ENCODE data around the gene AGAP2. TPM values are rescaled to one million over a fixed set of nuclear protein-coding genes. Genes with fewer than 3 reads are reported as not detected.
A peak's percentile ranks its signal among the peaks of the same experiment; 100 is the strongest.

AGAP2 gene
- total RNA-seq, 1 donor from 2014 or later, result 2.1 TPM

DNA sequence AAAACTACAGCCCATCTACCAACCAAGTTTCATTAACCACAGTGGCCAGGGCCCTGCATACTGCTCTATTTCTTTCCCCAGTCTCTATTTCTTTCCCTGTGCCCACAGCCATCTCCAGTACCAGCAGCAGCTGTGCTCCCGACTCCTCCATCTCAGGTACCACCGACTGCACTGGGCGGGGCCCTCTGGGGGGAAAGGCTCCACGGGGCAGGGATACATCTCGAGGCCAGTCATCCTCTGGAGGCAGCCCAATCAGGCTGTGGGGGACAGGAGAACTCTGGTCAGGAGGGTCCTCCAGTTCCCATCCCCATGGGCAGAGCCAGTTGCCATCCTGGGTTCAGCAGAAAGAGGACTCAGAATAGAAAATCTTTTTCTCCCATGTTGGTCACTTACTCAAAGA lies 10.5 kb upstream of the AGAP2 start:
- no peak overlapping the region for H3K27ac ChIP-seq (ENCODE audit: low read depth, low read length)
- peaks cover 29 to 36% (median 33%) of the 10 kb centered on the region in 3 donors for H3K4me1 ChIP-seq (ENCODE audit: control insufficient read depth in 3 of 3, insufficient read depth in 3 of 3, low read length in 3 of 3)
- H3K36me3 ChIP-seq (ENCODE audit: control insufficient read depth in 3 of 3, insufficient read depth in 3 of 3, low read length in 3 of 3), result peaks cover 29 to 37% (median 35%) of the 10 kb centered on the region in 3 donors
- no peaks in the 10 kb centered on the region for H3K27me3 ChIP-seq (ENCODE audit: control insufficient read depth in 3 of 3, insufficient read depth in 3 of 3, low read length in 3 of 3)
- H3K4me3 ChIP-seq (ENCODE audit: low read length in 3 of 3), result no peak overlapping the region
- no peak overlapping the region for H3K9ac ChIP-seq (ENCODE audit: low read depth in 1 of 3, low read length in 3 of 3)
- no peaks in the 10 kb centered on the region for H3K9me3 ChIP-seq (ENCODE audit: control insufficient read depth in 3 of 3, low read length in 3 of 3)

DNA sequence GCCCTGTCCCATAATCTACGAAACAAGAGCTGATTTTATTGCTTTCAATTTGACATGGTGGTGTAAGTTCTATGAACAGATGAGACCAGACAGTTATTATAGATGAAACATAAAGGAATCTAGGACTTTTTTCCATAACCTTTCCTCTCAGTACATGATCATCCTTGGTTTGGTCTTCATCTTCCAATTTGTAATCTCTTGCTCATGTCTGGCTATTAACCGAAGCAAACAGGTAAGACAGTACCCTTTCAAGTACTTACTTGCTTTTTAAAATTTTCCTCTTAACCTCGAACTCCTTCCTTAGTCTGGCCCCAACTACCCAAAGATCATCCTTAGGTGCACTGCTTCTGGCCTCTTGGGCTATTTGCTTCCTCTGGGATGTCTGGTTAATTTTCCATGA lies 7.5 kb upstream of the AGAP2 start:
- Histone ChIP-seq H3K4me1 (ENCODE audit: control insufficient read depth in 3 of 3, insufficient read depth in 3 of 3, low read length in 3 of 3) (peaks cover 17 to 25% (median 19%) of the 10 kb centered on the region in 3 donors), H3K9me3 (ENCODE audit: control insufficient read depth in 3 of 3, low read length in 3 of 3) (no peaks in the 10 kb centered on the region), H3K27ac (ENCODE audit: low read depth, low read length) (no peak overlapping the region), H3K36me3 (ENCODE audit: control insufficient read depth in 3 of 3, insufficient read depth in 3 of 3, low read length in 3 of 3) (peaks cover 29 to 37% (median 35%) of the 10 kb centered on the region in 3 donors), H3K27me3 (ENCODE audit: control insufficient read depth in 3 of 3, insufficient read depth in 3 of 3, low read length in 3 of 3) (peaks cover 0 to 8% (median 3%) of the 10 kb centered on the region in 3 donors), H3K9ac (ENCODE audit: low read depth in 1 of 3, low read length in 3 of 3) (peak overlapping the region in 2 of 3 donors; percentile 98 to 100), H3K4me3 (ENCODE audit: low read length in 3 of 3) (peak overlapping the region; percentile 93 to 99 (median 99))

DNA sequence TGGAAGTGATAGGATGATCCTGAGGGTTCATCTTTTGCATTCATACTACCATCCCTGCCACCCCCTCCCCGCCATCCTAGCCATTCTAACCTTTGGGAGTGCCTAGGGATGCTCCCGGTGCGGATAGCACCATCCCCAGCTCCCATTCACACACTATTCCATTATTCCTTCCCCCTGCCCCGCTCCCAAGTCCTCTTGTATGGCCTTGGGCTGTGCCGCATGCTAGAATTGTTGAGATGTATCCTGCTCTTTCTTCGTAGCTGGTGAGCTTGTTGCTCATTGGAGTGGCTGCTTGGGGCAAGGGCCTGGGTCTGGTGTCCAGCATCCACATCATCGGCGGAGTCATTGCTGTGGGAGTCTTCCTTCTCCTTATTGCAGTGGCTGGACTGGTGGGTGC lies 6.9 kb upstream of the AGAP2 start:
- Histone ChIP-seq H3K36me3 (ENCODE audit: control insufficient read depth in 3 of 3, insufficient read depth in 3 of 3, low read length in 3 of 3) (peaks cover 27 to 33% (median 31%) of the 10 kb centered on the region in 3 donors), H3K27ac (ENCODE audit: low read depth, low read length) (peak overlapping the region; percentile 98), H3K9ac (ENCODE audit: low read depth in 1 of 3, low read length in 3 of 3) (peak overlapping the region; percentile 98 to 100 (median 99)), H3K4me1 (ENCODE audit: control insufficient read depth in 3 of 3, insufficient read depth in 3 of 3, low read length in 3 of 3) (peaks cover 12 to 23% (median 13%) of the 10 kb centered on the region in 3 donors), H3K27me3 (ENCODE audit: control insufficient read depth in 3 of 3, insufficient read depth in 3 of 3, low read length in 3 of 3) (peaks cover 0 to 13% (median 8%) of the 10 kb centered on the region in 3 donors), H3K4me3 (ENCODE audit: low read length in 3 of 3) (peak overlapping the region; percentile 93 to 99 (median 99)), H3K9me3 (ENCODE audit: control insufficient read depth in 3 of 3, low read length in 3 of 3) (no peaks in the 10 kb centered on the region)

DNA sequence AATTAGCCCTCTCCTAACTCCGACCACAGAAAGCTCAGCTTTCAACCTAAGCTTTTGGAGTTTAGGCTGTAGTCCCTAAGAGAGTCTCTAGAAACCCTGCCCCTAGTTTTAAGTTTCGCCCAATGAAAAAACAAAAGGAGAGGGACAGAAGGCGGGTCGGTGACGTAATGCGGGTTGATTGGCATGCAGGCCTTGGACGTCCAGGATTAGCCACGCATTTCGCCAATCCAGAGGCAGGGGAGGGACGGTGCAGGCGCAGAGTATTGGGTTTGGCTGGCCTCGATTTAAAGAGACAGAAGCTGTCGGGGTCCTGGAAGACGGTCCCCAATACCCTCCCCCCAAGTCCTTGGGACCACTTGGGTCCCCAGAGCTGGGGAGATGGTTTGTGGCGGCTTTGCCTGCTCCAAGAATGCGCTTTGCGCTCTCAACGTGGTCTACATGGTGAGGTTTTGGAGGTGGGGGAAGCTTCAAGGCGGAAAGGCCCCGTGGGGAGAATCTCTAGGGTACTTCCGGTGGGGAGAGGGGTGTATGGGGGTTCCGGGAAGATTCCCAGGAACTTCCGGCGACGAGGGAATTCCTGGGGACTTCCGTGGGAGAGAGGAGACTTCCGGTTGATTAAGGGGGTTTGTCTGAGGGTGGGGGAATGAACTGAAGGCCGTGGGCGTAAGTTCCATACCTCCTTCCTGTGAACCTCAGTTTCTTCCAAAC lies 6.4 kb upstream of the AGAP2 start, which contains the start of gene TSPAN31:
Gene TSPAN31, plus strand, starts transcription at position 263 of the 708 bp plus-strand sequence. Its CDS starts 116 bp downstream, at position 379.
- peaks cover 23 to 29% (median 27%) of the 10 kb centered on the region in 3 donors for H3K36me3 ChIP-seq (ENCODE audit: control insufficient read depth in 3 of 3, insufficient read depth in 3 of 3, low read length in 3 of 3)
- H3K4me3 ChIP-seq (ENCODE audit: low read length in 3 of 3), result peak within 1 kb of the TSS; percentile 93 to 99 (median 99)
- H3K27ac ChIP-seq (ENCODE audit: low read depth, low read length), result peak within 1 kb of the TSS; percentile 98
- peaks cover 11 to 21% (median 12%) of the 10 kb centered on the region in 3 donors for H3K4me1 ChIP-seq (ENCODE audit: control insufficient read depth in 3 of 3, insufficient read depth in 3 of 3, low read length in 3 of 3)
- peak within 1 kb of the TSS; percentile 98 to 100 (median 99) for H3K9ac ChIP-seq (ENCODE audit: low read depth in 1 of 3, low read length in 3 of 3)
- H3K27me3 ChIP-seq (ENCODE audit: control insufficient read depth in 3 of 3, insufficient read depth in 3 of 3, low read length in 3 of 3), result peaks cover 0 to 13% (median 13%) of the 10 kb centered on the region in 3 donors
- no peaks in the 10 kb centered on the region for H3K9me3 ChIP-seq (ENCODE audit: control insufficient read depth in 3 of 3, low read length in 3 of 3)

DNA sequence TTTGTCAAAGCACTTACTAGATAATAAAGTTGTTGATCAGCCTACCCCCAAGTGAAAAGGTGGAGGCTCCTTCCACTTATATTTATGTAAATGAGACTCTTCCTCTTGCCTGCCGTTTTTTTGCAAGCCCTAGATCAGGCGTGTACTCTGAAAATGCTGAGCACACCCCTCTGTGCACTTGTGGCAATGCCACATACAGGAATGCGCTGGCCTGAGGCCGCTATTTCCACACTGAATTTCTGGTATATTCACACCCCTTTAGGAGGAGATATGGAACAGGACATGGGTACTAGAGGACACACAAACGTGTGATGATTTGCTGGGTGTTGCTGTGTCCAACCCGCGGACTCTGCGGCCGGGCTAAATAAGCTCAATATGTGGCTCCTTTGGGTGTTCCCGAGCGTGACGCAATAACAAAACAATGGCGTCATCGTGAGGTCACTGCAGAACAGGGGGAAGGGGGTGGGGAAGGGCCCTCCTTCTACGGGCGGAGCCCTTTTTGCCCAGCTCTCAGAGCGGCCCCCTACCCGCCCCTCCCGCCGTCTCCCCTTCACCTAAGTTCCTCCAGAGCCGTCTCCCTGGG lies 5.7 kb upstream of the AGAP2 start:
- Histone ChIP-seq H3K4me1 (ENCODE audit: control insufficient read depth in 3 of 3, insufficient read depth in 3 of 3, low read length in 3 of 3) (peaks cover 12 to 21% (median 13%) of the 10 kb centered on the region in 3 donors), H3K9me3 (ENCODE audit: control insufficient read depth in 3 of 3, low read length in 3 of 3) (no peaks in the 10 kb centered on the region), H3K27me3 (ENCODE audit: control insufficient read depth in 3 of 3, insufficient read depth in 3 of 3, low read length in 3 of 3) (peaks cover 6 to 19% (median 19%) of the 10 kb centered on the region in 3 donors), H3K27ac (ENCODE audit: low read depth, low read length) (peak overlapping the region; percentile 98), H3K9ac (ENCODE audit: low read depth in 1 of 3, low read length in 3 of 3) (peak overlapping the region; percentile 98 to 100 (median 99)), H3K4me3 (ENCODE audit: low read length in 3 of 3) (peak overlapping the region; percentile 93 to 99 (median 99)), H3K36me3 (ENCODE audit: control insufficient read depth in 3 of 3, insufficient read depth in 3 of 3, low read length in 3 of 3) (peaks cover 20 to 25% (median 25%) of the 10 kb centered on the region in 3 donors)

DNA sequence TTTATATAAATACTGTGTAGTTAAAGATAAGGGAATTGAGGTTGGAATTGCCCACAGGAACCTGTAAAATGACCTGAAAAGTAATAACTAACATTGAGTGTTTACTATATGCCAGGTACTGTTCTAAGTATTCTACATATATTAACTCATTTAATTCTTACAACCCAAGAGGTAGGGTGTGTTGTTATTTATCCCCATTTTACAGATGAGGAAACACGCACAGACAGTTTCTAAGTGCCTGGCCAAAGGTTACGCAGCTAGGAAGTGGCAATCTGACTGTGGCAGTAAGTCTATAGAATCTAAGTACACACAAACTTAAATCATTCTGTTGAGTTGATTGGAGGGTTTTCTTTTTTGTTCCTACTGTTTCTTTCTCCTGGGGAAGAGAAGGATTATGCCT lies 5.2 kb upstream of the AGAP2 start:
- peak overlapping the region in 2 of 3 donors; percentile 3 to 98 for H3K9ac ChIP-seq (ENCODE audit: low read depth in 1 of 3, low read length in 3 of 3)
- H3K4me1 ChIP-seq (ENCODE audit: control insufficient read depth in 3 of 3, insufficient read depth in 3 of 3, low read length in 3 of 3), result peaks cover 12 to 24% (median 14%) of the 10 kb centered on the region in 3 donors
- peaks cover 11 to 24% (median 24%) of the 10 kb centered on the region in 3 donors for H3K27me3 ChIP-seq (ENCODE audit: control insufficient read depth in 3 of 3, insufficient read depth in 3 of 3, low read length in 3 of 3)
- H3K4me3 ChIP-seq (ENCODE audit: low read length in 3 of 3), result peak overlapping the region in 2 of 3 donors; percentile 93 to 99
- peaks cover 15 to 20% (median 20%) of the 10 kb centered on the region in 3 donors for H3K36me3 ChIP-seq (ENCODE audit: control insufficient read depth in 3 of 3, insufficient read depth in 3 of 3, low read length in 3 of 3)
- no peaks in the 10 kb centered on the region for H3K9me3 ChIP-seq (ENCODE audit: control insufficient read depth in 3 of 3, low read length in 3 of 3)
- peak overlapping the region; percentile 98 for H3K27ac ChIP-seq (ENCODE audit: low read depth, low read length)

DNA sequence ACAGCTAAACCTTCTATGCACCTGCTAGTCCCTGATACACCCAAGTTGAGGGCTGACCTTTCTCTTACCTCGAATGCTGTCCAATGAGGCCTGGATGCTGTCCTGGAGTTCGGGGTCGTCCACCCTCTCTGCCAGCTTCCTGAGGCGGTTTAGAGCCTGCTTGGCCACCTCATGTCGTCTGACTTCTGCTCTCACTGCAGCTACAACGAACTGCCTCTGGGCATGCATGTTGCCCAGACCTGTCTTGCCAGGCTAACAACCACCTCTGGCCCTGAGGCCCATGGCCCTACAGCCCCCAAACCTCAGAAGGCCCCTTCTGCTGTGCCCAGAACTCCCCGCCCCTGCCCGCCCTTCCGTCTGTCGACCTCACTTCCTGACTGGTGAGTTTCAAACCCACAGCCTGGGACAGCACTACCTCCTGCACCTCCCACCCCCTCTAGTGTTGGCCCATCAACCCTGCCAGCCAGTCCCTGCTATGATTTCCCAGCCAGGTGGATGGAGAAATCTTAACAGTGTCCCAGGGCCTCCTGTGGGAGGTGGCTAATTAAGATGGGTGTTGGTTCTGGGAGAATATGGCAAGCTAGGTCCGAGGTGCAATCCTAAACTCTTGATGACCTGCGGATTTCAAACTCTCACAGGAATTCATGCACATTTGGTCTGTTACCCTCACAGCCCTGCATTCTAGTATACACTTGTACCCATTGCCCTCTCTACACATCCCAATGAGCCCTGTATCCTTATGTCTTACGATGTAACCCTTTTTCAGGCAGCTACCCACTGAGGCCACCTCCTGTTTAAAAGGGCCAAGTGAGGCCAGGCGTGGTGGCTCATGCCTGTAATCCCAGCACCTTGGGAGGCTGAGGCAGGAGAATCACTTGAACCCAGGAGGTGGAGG lies 3.5 kb upstream of the AGAP2 start:
- peaks cover 12 to 24% (median 18%) of the 10 kb centered on the region in 3 donors for H3K4me1 ChIP-seq (ENCODE audit: control insufficient read depth in 3 of 3, insufficient read depth in 3 of 3, low read length in 3 of 3)
- H3K4me3 ChIP-seq (ENCODE audit: low read length in 3 of 3), result peak overlapping the region in 2 of 3 donors; percentile 20 to 22
- no peaks in the 10 kb centered on the region for H3K9me3 ChIP-seq (ENCODE audit: control insufficient read depth in 3 of 3, low read length in 3 of 3)
- H3K36me3 ChIP-seq (ENCODE audit: control insufficient read depth in 3 of 3, insufficient read depth in 3 of 3, low read length in 3 of 3), result peaks cover 3 to 11% (median 7%) of the 10 kb centered on the region in 3 donors
- H3K27ac ChIP-seq (ENCODE audit: low read depth, low read length), result no peak overlapping the region
- peaks cover 25 to 34% (median 32%) of the 10 kb centered on the region in 3 donors for H3K27me3 ChIP-seq (ENCODE audit: control insufficient read depth in 3 of 3, insufficient read depth in 3 of 3, low read length in 3 of 3)
- no peak overlapping the region for H3K9ac ChIP-seq (ENCODE audit: low read depth in 1 of 3, low read length in 3 of 3)

DNA sequence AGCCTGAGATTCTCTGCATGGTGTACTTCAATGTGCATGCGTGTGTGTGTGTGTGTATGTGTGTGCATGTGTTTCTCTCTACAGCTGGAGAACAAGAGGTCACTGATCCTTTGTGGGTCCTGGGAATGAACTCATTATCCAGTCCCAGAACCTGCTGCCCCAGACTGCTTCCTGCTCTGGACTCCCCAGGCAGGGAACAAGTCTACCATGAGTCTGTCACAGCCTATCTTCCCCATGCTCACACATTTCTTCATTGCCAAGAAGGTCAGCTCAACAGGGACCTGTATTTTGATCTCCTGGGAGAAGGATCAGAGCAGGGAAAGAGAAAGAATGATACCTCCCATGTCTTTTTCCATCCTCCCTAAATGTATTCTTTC lies 2.9 kb upstream of the AGAP2 start:
- no peak overlapping the region for H3K27ac ChIP-seq (ENCODE audit: low read depth, low read length)
- peak overlapping the region in 1 of 3 donors; percentile 20 for H3K4me3 ChIP-seq (ENCODE audit: low read length in 3 of 3)
- no peaks in the 10 kb centered on the region for H3K9me3 ChIP-seq (ENCODE audit: control insufficient read depth in 3 of 3, low read length in 3 of 3)
- peaks cover 32 to 41% (median 39%) of the 10 kb centered on the region in 3 donors for H3K27me3 ChIP-seq (ENCODE audit: control insufficient read depth in 3 of 3, insufficient read depth in 3 of 3, low read length in 3 of 3)
- H3K36me3 ChIP-seq (ENCODE audit: control insufficient read depth in 3 of 3, insufficient read depth in 3 of 3, low read length in 3 of 3), result peaks cover 0 to 4% (median 0%) of the 10 kb centered on the region in 3 donors
- H3K9ac ChIP-seq (ENCODE audit: low read depth in 1 of 3, low read length in 3 of 3), result no peak overlapping the region
- peaks cover 17 to 30% (median 20%) of the 10 kb centered on the region in 3 donors for H3K4me1 ChIP-seq (ENCODE audit: control insufficient read depth in 3 of 3, insufficient read depth in 3 of 3, low read length in 3 of 3)

DNA sequence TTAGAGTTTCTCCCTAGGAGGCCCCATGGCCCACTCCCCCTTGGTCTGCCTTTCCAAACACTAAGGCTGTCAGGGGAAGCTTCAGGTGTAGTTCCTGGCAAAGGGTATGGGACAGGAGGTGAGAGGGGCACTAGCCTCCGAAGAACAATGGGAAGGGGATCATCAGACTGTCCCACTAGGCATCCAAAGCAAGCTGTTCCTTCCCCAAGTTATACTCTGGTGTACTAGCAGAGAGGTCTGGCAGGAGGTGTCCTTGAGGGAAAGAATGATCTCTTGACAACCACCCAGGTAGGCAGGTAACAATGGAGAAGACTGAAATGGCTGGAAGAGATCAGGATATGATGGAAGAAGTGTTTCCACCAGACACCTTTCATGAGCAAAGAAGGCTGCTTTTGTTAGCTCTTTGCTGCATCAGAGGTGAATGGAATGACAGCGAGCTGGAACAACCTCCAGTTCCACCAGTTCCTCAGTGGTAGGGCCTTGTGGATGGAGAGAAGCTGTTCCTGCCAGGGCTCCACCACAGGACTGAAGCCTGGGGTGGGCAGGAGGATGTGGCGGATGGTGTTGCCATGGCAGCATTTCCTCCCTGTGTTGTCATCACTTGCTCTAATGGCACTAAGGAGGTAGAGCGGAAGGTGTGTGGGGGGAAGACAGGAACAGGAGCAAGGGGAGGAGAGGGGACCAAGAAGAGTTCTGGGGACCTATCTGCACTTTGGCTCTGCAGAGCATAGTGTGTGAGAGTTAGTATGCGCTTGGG lies 2.3 kb upstream of the AGAP2 start:
- Histone ChIP-seq H3K36me3 (ENCODE audit: control insufficient read depth in 3 of 3, insufficient read depth in 3 of 3, low read length in 3 of 3) (no peaks in the 10 kb centered on the region), H3K9me3 (ENCODE audit: control insufficient read depth in 3 of 3, low read length in 3 of 3) (no peaks in the 10 kb centered on the region), H3K27ac (ENCODE audit: low read depth, low read length) (no peak overlapping the region), H3K9ac (ENCODE audit: low read depth in 1 of 3, low read length in 3 of 3) (peak overlapping the region in 1 of 3 donors; percentile 32), H3K27me3 (ENCODE audit: control insufficient read depth in 3 of 3, insufficient read depth in 3 of 3, low read length in 3 of 3) (peaks cover 37 to 47% (median 45%) of the 10 kb centered on the region in 3 donors), H3K4me3 (ENCODE audit: low read length in 3 of 3) (no peak overlapping the region), H3K4me1 (ENCODE audit: control insufficient read depth in 3 of 3, insufficient read depth in 3 of 3, low read length in 3 of 3) (peaks cover 18 to 34% (median 24%) of the 10 kb centered on the region in 3 donors)
